Ascending aorta (tissue), 2 donors: Measurements from ENCODE around the gene CACNA1D. TPM values are rescaled to one million over a fixed set of nuclear protein-coding genes. Genes with fewer than 3 reads are reported as not detected.

ENCODE experiments used
- DNase-seq, 2 donors: peaks; one replicate each; pipeline ENCODE4 v3.0.0-alpha.2; 2019; ENCODE audit warnings: low spot score in 2 of 2
- H3K27ac ChIP-seq, 2 donors: fragments of 200-600 bp; sonication (generic); one replicate each; pipeline ENCODE4 v1.5.1; 2016 to 2017; ENCODE audit warnings: mild to moderate bottlenecking in 1 of 2
- H3K27me3 ChIP-seq: fragments of 200-600 bp; sonication (generic); one replicate; pipeline ENCODE4 v1.5.1; 2017
- H3K36me3 ChIP-seq, 2 donors: fragments of 200-600 bp; sonication (generic); one replicate each; pipeline ENCODE4 v1.5.1; 2016
- H3K4me1 ChIP-seq, 2 donors: fragments of 200-600 bp; sonication (generic); one replicate each; pipeline ENCODE4 v1.5.1; 2016 to 2017; ENCODE audit warnings: mild to moderate bottlenecking in 1 of 2
- H3K4me3 ChIP-seq, 2 donors: fragments of 200-600 bp; sonication (generic); one replicate each; pipeline ENCODE4 v1.5.1; 2016 to 2017; ENCODE audit warnings: mild to moderate bottlenecking in 1 of 2
- H3K9me3 ChIP-seq, 2 donors: fragments of 200-600 bp; sonication (generic); one replicate each; pipeline ENCODE4 v1.5.1; 2016
- intact Hi-C: fragments of 100-400 bp; cut with DNase I; formaldehyde crosslinking; loops from one replicate; pipeline ENCODE4 v1.15.1; 2023
- total RNA-seq: library from RNA; depleted of rRNA; stranded (reverse); fragments of >200 nt; gene quantifications from one replicate; pipeline ENCODE4 v1.1.0, GENCODE V29; 2016
- TF ChIP-seq, protein P1 (sequence below), 3 experiments: fragments of 200-600 bp in 2 of 3; fragments of 450-650 bp in 1 of 3; sonication (generic) in 2 of 3; IDR thresholded peaks; one replicate each; pipeline ENCODE4 v1.5.1; 2016 to 2019; ENCODE audit warnings: antibody characterized with exemption in 3 of 3, mild to moderate bottlenecking in 1 of 3, moderate library complexity in 1 of 3

CACNA1D gene
- total RNA-seq, 1 donor from 2014 or later: 0.43 TPM

DNA sequence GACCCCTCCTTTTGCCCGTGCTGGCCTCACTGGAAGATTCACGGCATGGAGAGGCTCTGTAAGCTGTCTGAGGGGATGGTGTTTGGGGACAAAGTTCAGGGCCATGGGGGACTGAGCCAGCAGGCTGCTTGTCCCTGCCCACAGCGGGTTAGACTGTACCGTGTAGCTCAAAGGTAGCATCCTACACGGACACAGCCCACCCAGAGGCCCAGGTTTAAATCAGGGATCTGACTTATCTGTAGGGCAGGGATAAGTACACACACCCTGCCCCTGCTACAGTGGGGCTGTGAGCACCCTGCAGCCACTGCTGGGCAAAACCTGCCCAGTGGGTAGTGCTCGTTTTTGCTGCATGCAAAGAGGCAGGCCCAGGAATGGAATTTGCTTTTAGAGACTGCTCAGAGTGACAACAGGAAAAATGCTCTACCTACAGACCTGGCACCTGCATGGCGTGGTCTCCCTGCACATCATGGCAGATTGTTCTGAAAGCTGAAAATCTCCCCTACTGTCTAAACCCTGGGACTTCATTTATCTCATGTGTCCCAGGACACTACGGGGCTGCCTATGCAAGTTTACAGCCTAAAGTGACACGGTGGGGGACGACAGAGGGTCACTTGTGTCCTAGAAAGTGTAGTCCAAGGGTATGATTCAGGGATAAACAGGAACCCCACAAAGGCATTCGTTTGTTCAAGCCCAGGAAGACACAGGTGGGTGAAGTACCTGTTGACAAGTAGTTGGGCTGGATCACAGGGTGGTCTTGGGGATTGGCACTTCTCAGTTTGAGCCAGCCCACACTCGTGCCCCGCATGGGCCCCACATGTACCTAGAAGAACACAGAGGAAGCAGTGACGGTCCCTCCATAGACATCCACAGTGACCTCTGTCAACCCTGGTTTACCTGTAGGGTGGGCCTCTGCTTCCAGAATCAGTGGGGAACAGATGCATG lies 324.1 kb downstream of the CACNA1D start:
- H3K4me3 ChIP-seq: no peak overlapping the region
- no peaks in the 10 kb centered on the region for H3K4me1 ChIP-seq
- H3K27me3 ChIP-seq: no peaks in the 10 kb centered on the region
- intact Hi-C loops: no loop called here
- H3K36me3 ChIP-seq: no peaks in the 10 kb centered on the region
- DNase-seq: peak in 1 of 2 donors; percentile 49
- H3K9me3 ChIP-seq: no peaks in the 10 kb centered on the region
- no peak overlapping the region for H3K27ac ChIP-seq
- TF ChIP-seq, protein P1, sequence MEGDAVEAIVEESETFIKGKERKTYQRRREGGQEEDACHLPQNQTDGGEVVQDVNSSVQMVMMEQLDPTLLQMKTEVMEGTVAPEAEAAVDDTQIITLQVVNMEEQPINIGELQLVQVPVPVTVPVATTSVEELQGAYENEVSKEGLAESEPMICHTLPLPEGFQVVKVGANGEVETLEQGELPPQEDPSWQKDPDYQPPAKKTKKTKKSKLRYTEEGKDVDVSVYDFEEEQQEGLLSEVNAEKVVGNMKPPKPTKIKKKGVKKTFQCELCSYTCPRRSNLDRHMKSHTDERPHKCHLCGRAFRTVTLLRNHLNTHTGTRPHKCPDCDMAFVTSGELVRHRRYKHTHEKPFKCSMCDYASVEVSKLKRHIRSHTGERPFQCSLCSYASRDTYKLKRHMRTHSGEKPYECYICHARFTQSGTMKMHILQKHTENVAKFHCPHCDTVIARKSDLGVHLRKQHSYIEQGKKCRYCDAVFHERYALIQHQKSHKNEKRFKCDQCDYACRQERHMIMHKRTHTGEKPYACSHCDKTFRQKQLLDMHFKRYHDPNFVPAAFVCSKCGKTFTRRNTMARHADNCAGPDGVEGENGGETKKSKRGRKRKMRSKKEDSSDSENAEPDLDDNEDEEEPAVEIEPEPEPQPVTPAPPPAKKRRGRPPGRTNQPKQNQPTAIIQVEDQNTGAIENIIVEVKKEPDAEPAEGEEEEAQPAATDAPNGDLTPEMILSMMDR (IDR thresholded peaks at IDR 0.05): no peak

DNA sequence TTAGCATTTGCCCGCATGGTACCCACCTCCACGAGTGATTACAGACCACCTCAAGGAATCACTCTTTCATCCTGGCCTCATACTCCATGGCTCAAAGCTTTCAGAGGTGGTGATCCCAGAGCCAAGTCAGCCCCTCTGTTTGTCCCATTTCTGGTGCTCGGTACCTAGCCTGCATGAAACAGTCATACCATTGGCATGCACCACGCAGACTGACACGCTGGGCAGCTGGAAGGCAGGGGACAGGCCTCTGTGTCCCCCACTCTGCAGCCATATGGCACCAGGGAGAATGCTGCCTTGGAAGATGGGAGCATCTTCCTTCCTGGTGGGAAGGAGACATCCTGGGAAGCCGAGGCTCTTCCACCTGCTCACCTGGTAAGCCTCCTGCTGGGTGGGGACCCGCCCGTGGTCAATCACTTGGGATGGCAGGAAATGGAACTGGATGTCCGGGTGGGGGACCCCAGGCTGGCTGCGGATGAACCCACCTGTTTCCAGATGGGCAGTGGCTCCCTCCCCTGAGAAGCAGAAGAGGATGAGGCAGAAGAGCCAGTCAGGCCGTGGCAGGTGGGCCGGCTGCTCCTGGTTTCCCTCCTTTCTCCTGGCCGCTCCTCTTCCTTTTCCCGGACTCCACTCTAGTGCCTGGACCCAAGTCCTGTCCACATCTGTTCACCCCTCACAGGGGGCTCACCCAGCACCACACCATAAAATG lies 324.9 kb downstream of the CACNA1D start:
- Histone ChIP-seq H3K4me1 (no peaks in the 10 kb centered on the region), H3K9me3 (no peaks in the 10 kb centered on the region), H3K27ac (no peak overlapping the region), H3K4me3 (no peak overlapping the region), H3K27me3 (no peaks in the 10 kb centered on the region), H3K36me3 (no peaks in the 10 kb centered on the region)
- intact Hi-C loops: no loop called here
- peak in 1 of 2 donors; percentile 39 for DNase-seq
- TF ChIP-seq, protein P1 (IDR thresholded peaks at IDR 0.05): no peak

DNA sequence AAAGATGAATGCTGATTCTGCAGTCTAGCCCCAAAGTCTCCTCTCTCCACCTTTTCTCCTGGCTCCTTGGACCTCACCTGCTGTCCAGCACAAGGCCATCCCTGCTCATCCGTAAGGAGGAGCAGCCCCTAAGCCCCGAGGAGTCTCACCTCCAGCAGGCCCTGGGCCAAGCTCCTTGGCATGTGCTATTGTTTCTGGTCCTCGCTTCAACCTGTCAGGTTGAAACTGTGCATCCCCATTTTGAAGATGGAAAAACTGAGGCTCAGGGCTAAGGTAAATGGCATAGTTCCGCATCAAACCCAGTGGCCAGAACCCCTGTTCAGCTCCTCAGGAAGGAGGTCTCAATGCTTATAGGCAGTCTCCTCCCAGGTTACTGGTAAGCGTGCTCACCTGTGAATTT lies 325.7 kb downstream of the CACNA1D start:
- no peak for DNase-seq
- no peaks in the 10 kb centered on the region for H3K36me3 ChIP-seq
- TF ChIP-seq, protein P1 (IDR thresholded peaks at IDR 0.05): no peak
- no peaks in the 10 kb centered on the region for H3K4me1 ChIP-seq
- no peak overlapping the region for H3K4me3 ChIP-seq
- no peaks in the 10 kb centered on the region for H3K9me3 ChIP-seq
- no peaks in the 10 kb centered on the region for H3K27me3 ChIP-seq
- H3K27ac ChIP-seq: no peak overlapping the region
- intact Hi-C loops: no loop called here

DNA sequence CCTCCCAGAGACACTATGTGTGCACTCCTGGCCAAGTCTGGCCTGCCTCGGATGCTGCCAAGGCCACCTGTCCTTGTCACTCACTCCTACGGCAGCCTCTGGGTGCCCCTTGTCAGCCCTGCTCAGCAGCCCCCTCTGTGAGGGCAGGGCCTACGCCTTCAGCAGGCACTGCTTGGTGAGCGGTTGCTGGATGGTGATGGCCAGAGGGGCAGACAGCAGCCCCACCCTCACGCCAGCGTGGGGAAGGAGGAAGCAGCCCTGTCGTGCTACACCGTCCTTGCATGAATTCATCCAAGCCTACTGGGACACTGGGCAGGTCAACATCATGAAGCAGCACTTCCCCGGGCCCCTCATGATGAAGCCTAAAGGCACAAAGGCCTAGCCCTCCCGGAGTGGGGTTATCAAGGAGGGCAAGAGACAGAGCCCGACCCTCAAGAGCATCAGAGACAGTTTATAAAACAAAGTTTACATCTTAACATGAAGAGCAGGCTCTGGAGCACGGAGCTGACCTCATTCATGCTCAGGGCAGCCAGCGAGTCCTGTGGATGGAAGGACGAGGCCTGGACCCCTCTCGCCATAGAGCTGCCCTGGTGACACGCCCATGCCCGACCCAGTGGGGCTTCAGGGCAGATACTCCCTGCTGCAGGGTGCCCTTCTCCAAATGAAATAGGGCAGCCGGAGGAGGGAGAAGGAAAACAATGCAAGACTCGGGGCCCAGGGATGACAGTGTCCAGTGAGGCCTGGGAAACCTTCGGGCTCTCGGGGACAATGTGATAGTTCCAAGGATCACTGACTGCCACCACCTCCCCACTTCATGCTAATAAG lies 326.6 kb downstream of the CACNA1D start:
- Histone ChIP-seq H3K9me3 (no peaks in the 10 kb centered on the region), H3K4me3 (no peak overlapping the region), H3K27me3 (no peaks in the 10 kb centered on the region), H3K4me1 (no peaks in the 10 kb centered on the region), H3K27ac (no peak overlapping the region), H3K36me3 (no peaks in the 10 kb centered on the region)
- intact Hi-C loops: no loop called here
- peak in 1 of 2 donors; percentile 40 for DNase-seq
- TF ChIP-seq, protein P1 (IDR thresholded peaks at IDR 0.05): no peak

DNA sequence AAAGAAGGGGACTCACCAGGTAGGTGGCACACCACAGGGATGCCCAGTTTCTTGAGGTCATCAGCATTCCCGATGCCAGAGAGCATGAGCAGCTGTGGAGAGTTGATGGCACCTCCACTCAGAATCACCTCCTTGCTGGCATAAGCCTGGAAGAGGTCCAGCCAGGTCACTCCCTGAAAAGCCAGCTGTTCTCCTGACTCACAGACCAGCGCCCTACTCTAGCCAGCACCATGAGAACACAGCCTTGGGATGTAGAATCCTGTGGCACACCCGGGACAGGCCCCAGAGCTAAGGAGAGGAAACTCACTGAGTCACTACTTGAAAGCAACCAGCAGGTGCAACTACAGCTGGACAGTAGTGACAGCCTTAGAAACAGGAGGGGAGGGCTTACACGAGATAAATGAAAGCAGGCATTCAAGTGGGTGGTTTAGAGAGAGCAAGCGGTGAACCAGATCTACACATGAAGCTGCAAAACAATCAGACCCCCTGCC lies 327.3 kb downstream of the CACNA1D start:
- intact Hi-C loops: no loop called here
- H3K27ac ChIP-seq: no peak overlapping the region
- DNase-seq: peak in 1 of 2 donors; percentile 35
- H3K36me3 ChIP-seq: no peaks in the 10 kb centered on the region
- no peaks in the 10 kb centered on the region for H3K9me3 ChIP-seq
- TF ChIP-seq, protein P1 (IDR thresholded peaks at IDR 0.05): no peak
- no peak overlapping the region for H3K4me3 ChIP-seq
- H3K27me3 ChIP-seq: no peaks in the 10 kb centered on the region
- H3K4me1 ChIP-seq: no peaks in the 10 kb centered on the region
